ENCODE results near the gene CRIP3.
"Not testable (repeated sequence)": the region's sequence is repeated elsewhere in the genome, so short reads cannot be mapped to it uniquely, and the experiment has no call there.

Gene CRIP3

DNA sequence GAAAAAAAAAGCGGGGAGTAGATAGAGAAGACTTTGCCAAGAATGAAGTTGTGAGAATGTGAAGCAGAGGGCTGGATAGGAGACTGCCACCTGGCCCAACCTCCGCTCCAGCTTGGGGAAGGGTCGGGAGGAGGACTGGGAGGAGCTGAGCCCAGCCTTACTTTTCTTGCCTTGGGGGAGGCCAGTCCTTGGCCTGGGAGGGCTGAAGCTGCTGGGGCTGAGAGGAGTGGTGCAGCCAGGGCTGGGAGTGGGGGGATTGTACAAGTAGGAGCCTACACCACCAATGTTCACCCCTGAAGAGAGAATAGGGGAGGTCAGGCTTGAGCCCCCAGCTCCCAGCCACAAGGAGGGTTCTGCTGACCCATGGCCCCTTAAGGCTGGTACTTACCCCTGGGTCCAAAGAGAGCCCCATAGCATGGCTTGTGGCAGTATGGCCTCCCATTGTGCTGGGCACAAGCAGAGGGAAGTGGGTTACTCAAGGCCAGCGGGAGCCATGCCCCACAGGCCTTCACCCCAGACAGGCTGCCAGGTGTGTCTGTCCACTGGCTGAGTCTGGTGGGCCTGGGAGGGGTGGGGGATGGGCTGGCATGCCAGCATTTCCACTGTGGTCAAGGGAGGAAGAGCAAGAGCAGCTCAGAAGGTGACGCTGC is 1.1 kb downstream of the CRIP3 start:
- in situ Hi-C loops (cut with HindIII; ENCODE audit: low sequenced_read_pairs), result no loop called here

DNA sequence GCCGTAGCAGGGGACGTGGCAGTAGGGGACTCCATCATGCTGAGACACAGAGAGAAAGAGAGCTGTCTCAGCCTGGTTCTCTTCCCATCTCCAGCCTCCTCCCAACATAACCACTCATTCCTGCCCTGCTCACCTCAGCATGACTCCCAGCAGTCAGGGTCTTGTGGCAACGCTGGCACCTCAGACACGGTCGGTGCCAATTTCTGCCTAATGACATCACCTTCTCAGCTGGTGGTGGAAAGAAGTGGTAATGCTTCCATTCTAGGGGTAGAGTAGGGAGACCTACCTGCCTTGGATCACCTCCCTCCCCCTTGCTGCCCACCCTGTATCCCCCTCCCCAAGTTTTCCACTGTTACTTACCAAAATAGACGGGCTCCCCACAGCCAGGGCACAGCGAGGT is 2.5 kb downstream of the CRIP3 start:
- in situ Hi-C loops (cut with HindIII; ENCODE audit: low sequenced_read_pairs), result no loop called here

DNA sequence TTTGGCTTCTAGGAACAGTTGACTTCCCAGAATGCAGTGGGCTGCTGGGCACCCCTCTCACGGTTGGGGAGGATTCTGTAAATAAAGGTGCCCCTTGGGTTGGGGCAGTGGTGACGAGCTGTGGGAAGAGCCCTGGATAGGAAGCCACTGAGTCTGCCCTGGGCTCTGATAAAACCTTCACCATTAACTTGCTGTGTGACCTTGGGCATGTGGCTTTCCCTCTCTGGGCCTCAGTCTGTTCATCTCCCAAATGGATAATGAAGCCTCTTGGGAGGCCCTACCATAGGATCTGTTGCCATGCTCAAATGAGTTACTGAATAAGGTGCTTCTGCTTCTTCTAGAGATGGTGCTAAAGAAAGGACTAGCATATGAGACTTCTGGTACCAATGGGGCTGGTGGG is 3.7 kb downstream of the CRIP3 start:
- in situ Hi-C loops (cut with HindIII; ENCODE audit: low sequenced_read_pairs), result no loop called here

DNA sequence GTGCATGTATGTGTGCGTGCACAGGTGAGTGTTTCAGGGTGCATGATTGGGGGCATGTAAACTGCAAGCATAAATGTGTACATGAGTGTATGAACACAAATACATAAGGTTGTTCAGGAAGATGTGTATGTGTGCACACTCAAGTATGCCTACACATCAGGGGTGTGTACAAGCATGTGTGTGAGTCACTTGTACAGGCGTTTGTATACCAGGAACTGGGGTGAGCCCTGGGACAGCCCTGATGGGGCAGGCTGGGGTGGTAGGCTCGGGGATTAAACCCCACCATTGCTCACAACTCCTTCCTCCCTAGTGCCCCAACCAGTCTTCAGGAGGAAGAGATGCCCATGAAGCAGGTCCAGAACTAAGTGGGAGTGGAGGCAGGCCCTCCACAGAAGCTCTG is 4.3 kb downstream of the CRIP3 start:
- in situ Hi-C loops (cut with HindIII; ENCODE audit: low sequenced_read_pairs), result no loop called here

DNA sequence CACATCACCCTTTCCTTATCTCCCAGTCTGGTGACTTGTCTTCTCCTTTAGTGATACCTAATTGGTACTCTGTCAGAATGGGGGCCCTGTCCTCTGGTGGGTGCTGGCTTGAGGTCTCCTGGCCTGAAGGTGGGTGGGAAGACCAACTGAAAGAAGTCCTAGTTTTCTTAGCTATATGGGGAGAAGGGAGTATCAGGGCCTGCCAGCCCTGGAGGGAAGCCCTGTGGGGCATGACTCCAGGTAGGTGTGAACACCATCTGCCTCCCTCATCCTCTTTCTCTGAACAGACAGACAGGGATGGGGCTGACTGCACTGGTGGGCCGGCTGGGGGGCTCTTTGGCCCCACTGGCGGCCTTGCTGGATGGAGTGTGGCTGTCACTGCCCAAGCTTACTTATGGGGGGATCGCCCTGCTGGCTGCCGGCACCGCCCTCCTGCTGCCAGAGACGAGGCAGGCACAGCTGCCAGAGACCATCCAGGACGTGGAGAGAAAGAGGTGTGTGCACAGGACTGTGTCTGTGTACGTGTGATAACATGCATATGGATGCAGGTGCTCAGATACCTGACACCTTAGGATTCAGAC is 4.8 kb downstream of the CRIP3 start:
- in situ Hi-C loops (cut with HindIII; ENCODE audit: low sequenced_read_pairs), result no loop called here

DNA sequence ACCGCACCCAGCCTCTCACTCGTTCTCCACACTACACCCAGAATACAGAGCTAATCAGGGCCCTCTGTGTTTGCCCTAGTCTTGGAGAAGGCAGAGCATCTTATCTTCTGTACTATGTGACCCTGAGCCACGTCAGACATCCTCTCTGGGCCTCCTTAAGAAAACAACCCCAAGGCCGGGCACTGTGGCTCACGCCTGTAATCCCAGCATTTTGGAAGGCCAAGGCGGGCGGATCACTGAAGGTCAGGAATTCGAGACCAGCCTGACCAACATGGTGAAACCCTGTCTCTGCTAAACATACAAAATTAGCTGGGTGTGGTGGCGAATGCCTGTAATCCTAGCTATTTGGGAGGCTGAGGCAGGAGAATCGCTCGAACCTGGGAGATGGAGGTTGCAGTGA is 5.6 kb downstream of the CRIP3 start:
- in situ Hi-C loops (cut with HindIII; ENCODE audit: low sequenced_read_pairs), result not testable (repeated sequence)

- in situ Hi-C loops (cut with HindIII; ENCODE audit: low sequenced_read_pairs), result no loop called here
Observed at GRCh38 chr6:43302126-43302525, 6.5 kb downstream of the CRIP3 start.

- in situ Hi-C loops (cut with HindIII; ENCODE audit: low sequenced_read_pairs), result no loop called here
Observed at GRCh38 chr6:43301081-43301870, 7.3 kb downstream of the CRIP3 start.

GRCh38 chr6:43299338-43300293 is 9.0 kb downstream of the CRIP3 start:
- in situ Hi-C loops (cut with HindIII; ENCODE audit: low sequenced_read_pairs), result no loop called here

DNA sequence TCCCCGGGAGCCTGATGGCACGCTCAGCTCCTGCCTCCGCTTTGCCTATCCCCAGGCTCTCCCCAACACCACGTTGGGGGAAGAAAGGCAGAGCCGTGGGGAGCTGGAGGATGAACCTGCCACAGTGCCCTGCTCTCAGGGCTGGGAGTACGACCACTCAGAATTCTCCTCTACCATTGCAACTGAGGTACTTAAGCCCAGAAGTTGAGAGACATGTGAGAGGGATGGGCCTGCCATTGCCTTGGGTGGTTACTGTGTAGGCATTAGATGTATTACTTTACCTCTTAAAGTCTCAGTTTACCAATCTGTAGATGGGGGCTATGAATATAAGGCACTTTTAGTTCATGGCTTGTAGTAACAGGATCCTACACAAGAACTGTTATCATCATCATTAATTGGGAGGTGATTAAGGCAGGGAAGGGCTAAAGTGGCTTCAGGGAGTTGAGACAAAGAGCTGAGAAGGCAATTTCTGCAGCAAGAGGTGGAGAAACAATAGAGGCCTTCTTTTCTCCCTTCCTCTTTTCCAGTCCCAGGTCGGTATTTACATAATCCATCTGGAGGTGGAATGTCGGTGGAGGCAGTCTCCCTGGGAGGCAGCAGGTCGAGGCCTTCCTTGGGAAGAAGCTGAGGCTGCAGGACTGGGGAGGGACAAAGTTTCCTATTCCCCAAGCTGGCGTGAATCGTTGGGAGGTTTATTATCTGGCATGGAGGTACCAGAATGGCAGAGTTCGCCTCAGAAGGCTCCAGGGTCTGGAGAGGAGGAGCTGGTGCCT is 9.9 kb downstream of the CRIP3 start:
- in situ Hi-C loops (cut with HindIII; ENCODE audit: low sequenced_read_pairs), result no loop called here

- in situ Hi-C loops (cut with HindIII; ENCODE audit: low sequenced_read_pairs), result no loop called here
Observed at GRCh38 chr6:43297644-43298564, 10.7 kb downstream of the CRIP3 start, which contains the start of gene SLC22A7. SLC22A7 (plus strand) TSS chr6:43298260; CDS start chr6:43298359, 99 bp downstream.

- in situ Hi-C loops (cut with HindIII; ENCODE audit: low sequenced_read_pairs), result no loop called here
Observed at GRCh38 chr6:43296780-43297497, 11.7 kb downstream of the CRIP3 start.

- in situ Hi-C loops (cut with HindIII; ENCODE audit: low sequenced_read_pairs), result no loop called here
Observed at GRCh38 chr6:43295456-43295855, 13.2 kb downstream of the CRIP3 start.

- in situ Hi-C loops (cut with HindIII; ENCODE audit: low sequenced_read_pairs), result no loop called here
Observed at GRCh38 chr6:43294536-43294935, 14.1 kb downstream of the CRIP3 start.

- in situ Hi-C loops (cut with HindIII; ENCODE audit: low sequenced_read_pairs), result no loop called here
Observed at GRCh38 chr6:43293698-43294097, 14.9 kb downstream of the CRIP3 start.

DNA sequence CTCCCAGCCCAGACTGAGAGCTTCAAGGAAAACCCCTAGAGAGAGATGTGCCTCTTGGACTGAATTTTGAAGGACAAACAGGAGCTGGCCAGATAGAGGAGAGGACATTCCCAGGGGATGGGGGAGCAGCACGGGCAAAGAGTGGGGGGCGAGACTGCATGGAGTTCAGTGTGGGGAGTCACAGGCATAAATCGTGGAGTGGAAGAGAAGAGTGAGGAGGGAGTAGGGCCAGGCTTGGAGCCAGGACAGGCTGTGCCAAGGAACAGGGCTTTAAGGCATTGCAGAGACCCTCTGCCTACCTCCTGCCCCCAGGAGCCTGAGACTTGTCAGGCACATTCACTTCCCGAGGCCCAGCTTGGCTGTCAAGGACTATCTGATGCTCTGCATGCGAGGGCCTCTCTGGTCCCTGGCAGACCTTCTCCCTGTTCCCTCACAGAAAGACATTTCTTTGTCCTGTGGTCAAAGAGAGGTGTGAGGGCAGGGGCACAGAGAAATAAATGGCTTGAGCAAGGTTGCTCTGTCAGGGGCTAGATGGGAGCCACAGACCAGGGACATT is 15.8 kb downstream of the CRIP3 start:
- in situ Hi-C loops (cut with HindIII; ENCODE audit: low sequenced_read_pairs), result no loop called here

DNA sequence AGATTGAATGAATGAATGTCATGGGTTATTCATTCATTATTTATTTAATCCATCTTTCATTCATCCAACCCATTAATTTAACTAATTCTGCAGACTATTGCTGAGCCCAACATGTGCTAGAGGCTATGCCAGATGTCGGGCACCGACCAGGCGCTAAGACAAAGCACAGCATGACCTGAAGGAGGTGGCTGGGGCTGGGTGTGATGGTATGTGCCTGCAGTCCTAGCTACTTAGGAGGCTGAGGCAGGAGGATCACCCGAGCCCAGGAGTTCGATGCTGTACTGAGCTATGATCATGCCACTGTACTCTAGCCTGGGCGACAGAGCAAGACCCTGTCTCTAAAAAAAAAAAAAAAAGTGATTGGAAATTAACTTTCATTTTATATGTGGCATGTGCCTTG is 16.3 kb downstream of the CRIP3 start:
- in situ Hi-C loops (cut with HindIII; ENCODE audit: low sequenced_read_pairs), result no loop called here

GRCh38 chr6:43291708-43292107 is 16.9 kb downstream of the CRIP3 start:
- in situ Hi-C loops (cut with HindIII; ENCODE audit: low sequenced_read_pairs), result no loop called here

Data from DLD1 (cell line).